Spleen (tissue), 11 donors: ENCODE data around the gene GRID2. TPM values are rescaled to one million over a fixed set of nuclear protein-coding genes. Genes with fewer than 3 reads are reported as not detected.

Experiments
- DNase-seq: peaks from one replicate; pipeline ENCODE4 v3.0.0-alpha.2; 2020
- H3K27ac ChIP-seq, 8 donors: fragments of 200-600 bp; sonication (generic) in 7 of 8; 1 replicate in 4 of 8; 2 replicates in 4 of 8; pipeline versions ENCODE4 v1.5.0 to v1.8.0; 2016 to 2021; ENCODE audit warnings: inconsistent platforms in 4 of 8, mild to moderate bottlenecking in 4 of 8, moderate library complexity in 1 of 8
- H3K27me3 ChIP-seq, 7 donors: fragments of 200-600 bp; sonication (generic) in 6 of 7; replicated peaks in 1 of 7; 1 replicate in 4 of 7; 2 replicates in 3 of 7; pipeline versions ENCODE4 v1.5.0 to v1.8.0; 2016 to 2021; ENCODE audit warnings: inconsistent platforms in 3 of 7, mild to moderate bottlenecking in 1 of 7
- H3K36me3 ChIP-seq, 6 donors: fragments of 200-600 bp; sonication (generic) in 5 of 6; 1 replicate in 4 of 6; 2 replicates in 2 of 6; pipeline versions ENCODE4 v1.5.0 to v1.8.0; 2016 to 2021; ENCODE audit warnings: inconsistent platforms in 2 of 6
- H3K4me1 ChIP-seq, 6 donors: fragments of 200-600 bp; sonication (generic) in 5 of 6; 1 replicate in 3 of 6; 2 replicates in 3 of 6; pipeline versions ENCODE4 v1.5.0 to v1.8.0; 2016 to 2021; ENCODE audit warnings: inconsistent platforms in 3 of 6
- H3K4me3 ChIP-seq, 8 donors: fragments of 200-600 bp; sonication (generic) in 7 of 8; 1 replicate in 4 of 8; 2 replicates in 4 of 8; pipeline versions ENCODE4 v1.5.0 to v1.8.0; 2016 to 2021; ENCODE audit warnings: inconsistent platforms in 4 of 8, mild to moderate bottlenecking in 4 of 8, moderate library complexity in 2 of 8
- H3K9me3 ChIP-seq, 8 donors: fragments of 200-600 bp; sonication (generic) in 7 of 8; 1 replicate in 4 of 8; 2 replicates in 4 of 8; pipeline versions ENCODE4 v1.5.0 to v1.8.0; 2016 to 2021; ENCODE audit warnings: inconsistent platforms in 4 of 8
- POLR2A ChIP-seq, 3 donors: fragments of 450-650 bp; IDR thresholded peaks; one replicate each; pipeline ENCODE4 v1.5.1; 2017; ENCODE audit warnings: antibody characterized with exemption in 3 of 3, mild to moderate bottlenecking in 1 of 3
- POLR2AphosphoS5 ChIP-seq, 3 donors: sonication (generic); formaldehyde crosslinking; IDR thresholded peaks; one replicate each; pipeline ENCODE4 v1.5.1; 2017; ENCODE audit warnings: antibody characterized with exemption in 3 of 3
- WGBS, 5 donors: extraction: QIAGEN DNeasy Blood & Tissue Kit in 3 of 5; methylation state at CpG; one replicate each; pipeline versions ENCODE4 v1.1.5 to v1.1.7; 2013 to 2018; 5-methylcytosine and 5-hydroxymethylcytosine counted together
- intact Hi-C: fragments of 100-400 bp; cut with DNase I; formaldehyde crosslinking; loops from one replicate; pipeline ENCODE4 v1.15.0; 2023; ENCODE audit warnings: low total_unique reads
- polyA plus RNA-seq, 3 donors: library from polyadenylated mRNA; stranded (reverse); fragments of 200-250 nt; gene quantifications; one replicate each; pipeline ENCODE4 v1.2.1, GENCODE V29; 2013
- total RNA-seq, 7 donors: library from RNA; depleted of rRNA in 3 of 7; stranded (reverse); fragments of >200 nt in 3 of 7; fragmentation: NEBNext Ultra II Directional in 4 of 7; extraction: Animal tissue kit (Norgen Biotek cat#: 25700) in 4 of 7; gene quantifications; one replicate each; pipeline versions ENCODE4 v1.1.0 to v1.2.1, GENCODE V29; 2016 to 2021
- TF ChIP-seq, protein P1 (sequence below), 11 experiments: fragments of 200-600 bp in 7 of 11; fragments of 450-650 bp in 4 of 11; sonication (generic) in 4 of 11; IDR thresholded peaks in 8 of 11; conservative IDR thresholded peaks in 3 of 11; 1 replicate in 7 of 11; 2 replicates in 4 of 11; pipeline versions ENCODE4 v1.4.0 to v1.8.0; 2016 to 2021; ENCODE audit warnings: antibody characterized with exemption in 11 of 11, inconsistent platforms in 4 of 11, mild to moderate bottlenecking in 1 of 11
- donor health status: healthy with polysubstance abuse.
- donor health status: DM: no; HTN: no; CAD: no; lungs with moderate emphysema.
- donor health status: DM: no; HTN: no; CAD: no.
- donor health status: Bipolar disorder and iron deficiency.
- donor health status: healthy.
- donor health status: DM: no; HTN: no; CAD: no.
- donor health status: DM: yes; HTN: yes; CAD: no.

GRID2 gene
- total and polyA plus RNA-seq, 10 donors: 0.03 to 0.92 (median 0.22) TPM; not detected in 4

DNA sequence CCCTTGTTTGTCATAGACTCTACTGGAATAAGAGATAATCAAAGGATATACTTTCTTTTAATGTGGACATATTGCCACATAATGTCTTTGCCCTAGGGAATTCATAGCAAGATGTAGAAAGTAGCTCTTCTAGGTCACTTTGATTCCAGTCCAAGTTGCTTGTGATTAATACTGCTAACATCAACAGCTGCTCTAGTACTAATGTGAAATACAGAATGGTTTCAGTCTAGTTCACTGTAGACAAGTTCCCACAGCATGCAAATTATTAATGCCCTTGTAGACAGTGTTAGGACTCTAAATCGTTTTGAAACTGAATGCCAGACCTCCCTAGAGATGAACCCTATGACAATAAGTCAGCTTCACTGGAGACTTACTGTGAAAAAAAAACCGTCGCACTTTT lies 1030.2 kb downstream of the GRID2 start:
- no peak for DNase-seq
- TF ChIP-seq POLR2AphosphoS5 (IDR thresholded peaks at IDR 0.05): no peak
- no peak for TF ChIP-seq POLR2A (IDR thresholded peaks at IDR 0.05)
- TF ChIP-seq, protein P1, sequence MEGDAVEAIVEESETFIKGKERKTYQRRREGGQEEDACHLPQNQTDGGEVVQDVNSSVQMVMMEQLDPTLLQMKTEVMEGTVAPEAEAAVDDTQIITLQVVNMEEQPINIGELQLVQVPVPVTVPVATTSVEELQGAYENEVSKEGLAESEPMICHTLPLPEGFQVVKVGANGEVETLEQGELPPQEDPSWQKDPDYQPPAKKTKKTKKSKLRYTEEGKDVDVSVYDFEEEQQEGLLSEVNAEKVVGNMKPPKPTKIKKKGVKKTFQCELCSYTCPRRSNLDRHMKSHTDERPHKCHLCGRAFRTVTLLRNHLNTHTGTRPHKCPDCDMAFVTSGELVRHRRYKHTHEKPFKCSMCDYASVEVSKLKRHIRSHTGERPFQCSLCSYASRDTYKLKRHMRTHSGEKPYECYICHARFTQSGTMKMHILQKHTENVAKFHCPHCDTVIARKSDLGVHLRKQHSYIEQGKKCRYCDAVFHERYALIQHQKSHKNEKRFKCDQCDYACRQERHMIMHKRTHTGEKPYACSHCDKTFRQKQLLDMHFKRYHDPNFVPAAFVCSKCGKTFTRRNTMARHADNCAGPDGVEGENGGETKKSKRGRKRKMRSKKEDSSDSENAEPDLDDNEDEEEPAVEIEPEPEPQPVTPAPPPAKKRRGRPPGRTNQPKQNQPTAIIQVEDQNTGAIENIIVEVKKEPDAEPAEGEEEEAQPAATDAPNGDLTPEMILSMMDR (IDR thresholded peaks at IDR 0.05 in 8 of 11, conservative IDR thresholded peaks at IDR 0.05 in 3 of 11): no peak
- 46 to 83% (median 75%) methylated on average over 3 of the region's 3 CpGs for WGBS, 5 donors
- H3K27ac ChIP-seq: no peak overlapping the region
- H3K36me3 ChIP-seq: no peaks in the 10 kb centered on the region
- H3K4me1 ChIP-seq: no peaks in the 10 kb centered on the region
- intact Hi-C loops: no loop called here
- no peaks in the 10 kb centered on the region for H3K9me3 ChIP-seq
- no peak overlapping the region for H3K4me3 ChIP-seq
- no peaks in the 10 kb centered on the region for H3K27me3 ChIP-seq

DNA sequence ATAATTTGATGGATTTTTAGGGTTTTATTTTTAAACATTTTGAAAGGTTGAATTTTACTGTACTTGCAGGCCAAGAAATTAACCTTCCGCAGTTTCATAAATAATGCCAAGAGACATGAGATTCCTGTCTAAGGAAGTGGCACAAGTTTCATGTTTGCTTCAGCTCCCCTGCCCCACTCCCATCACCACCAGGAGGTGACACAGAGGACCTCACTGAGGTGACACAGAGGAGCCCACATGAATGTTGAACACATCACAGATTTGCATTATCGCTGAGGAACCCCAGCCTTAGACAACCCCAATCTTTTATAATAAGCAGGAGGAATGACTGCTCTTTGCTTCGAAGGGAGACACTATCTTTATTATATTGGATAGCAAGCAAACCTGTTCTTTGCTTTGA lies 1033.4 kb downstream of the GRID2 start:
- Histone ChIP-seq H3K9me3 (peaks cover 0 to 1% (median 0%) of the 10 kb centered on the region in 8 donors), H3K4me1 (no peaks in the 10 kb centered on the region), H3K4me3 (no peak overlapping the region), H3K27me3 (no peaks in the 10 kb centered on the region), H3K36me3 (no peaks in the 10 kb centered on the region), H3K27ac (no peak overlapping the region)
- no peak for TF ChIP-seq POLR2A (IDR thresholded peaks at IDR 0.05)
- TF ChIP-seq POLR2AphosphoS5 (IDR thresholded peaks at IDR 0.05): no peak
- TF ChIP-seq, protein P1 (IDR thresholded peaks at IDR 0.05 in 8 of 11, conservative IDR thresholded peaks at IDR 0.05 in 3 of 11): no peak
- DNase-seq: no peak
- intact Hi-C loops: no loop called here
- WGBS, 5 donors: 73 to 92% (median 90%) methylated on average over 3 of the region's 3 CpGs

DNA sequence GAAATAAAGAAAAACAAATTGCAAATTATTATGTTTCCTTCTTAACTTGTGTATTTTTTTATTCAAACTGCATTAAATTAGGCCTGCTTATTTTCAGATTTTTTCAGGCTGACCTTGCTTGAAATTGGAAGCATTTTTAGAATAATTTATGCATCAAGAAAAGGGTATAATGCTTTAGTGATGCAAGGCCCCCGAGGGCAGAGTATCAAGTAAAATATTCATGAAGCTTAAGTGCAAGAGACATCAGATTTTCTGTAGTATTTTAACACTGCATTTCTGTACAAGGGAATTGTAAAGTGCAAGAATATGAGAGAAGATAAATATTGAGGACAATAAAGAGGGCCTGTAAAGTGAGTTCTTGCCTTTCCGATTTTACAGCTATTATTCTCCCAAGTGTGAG lies 1039.0 kb downstream of the GRID2 start:
- H3K9me3 ChIP-seq: peaks cover 0 to 3% (median 0%) of the 10 kb centered on the region in 8 donors
- H3K27ac ChIP-seq: no peak overlapping the region
- H3K4me3 ChIP-seq: no peak overlapping the region
- intact Hi-C loops: no loop called here
- H3K4me1 ChIP-seq: no peaks in the 10 kb centered on the region
- WGBS, 5 donors: 68 to 91% (median 81%) methylated on average over 2 of the region's 2 CpGs
- H3K36me3 ChIP-seq: no peaks in the 10 kb centered on the region
- TF ChIP-seq POLR2A (IDR thresholded peaks at IDR 0.05) (no peak), POLR2AphosphoS5 (IDR thresholded peaks at IDR 0.05) (no peak)
- TF ChIP-seq, protein P1 (IDR thresholded peaks at IDR 0.05 in 8 of 11, conservative IDR thresholded peaks at IDR 0.05 in 3 of 11): no peak
- H3K27me3 ChIP-seq: no peaks in the 10 kb centered on the region
- no peak for DNase-seq

DNA sequence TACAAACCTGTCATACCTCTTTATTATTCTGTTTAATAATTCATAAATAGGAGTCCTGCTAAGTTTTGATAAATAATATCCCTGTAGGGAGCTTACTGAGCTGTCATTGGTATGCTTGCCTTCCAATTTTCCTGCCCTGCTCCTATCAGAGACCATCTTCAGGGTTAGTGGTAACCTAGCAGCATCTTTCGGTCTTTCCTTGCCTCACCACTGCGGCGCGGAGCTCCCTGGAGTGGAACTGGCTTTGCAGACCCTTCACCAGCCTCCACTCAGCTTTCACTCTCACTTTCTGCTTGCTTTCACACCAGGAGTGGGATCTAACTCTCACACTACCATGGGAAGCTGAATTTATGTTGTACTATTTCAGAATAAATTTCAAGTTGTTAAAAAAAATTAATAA lies 1043.1 kb downstream of the GRID2 start:
- no peak overlapping the region for H3K27ac ChIP-seq
- intact Hi-C loops: no loop called here
- 93 to 98% (median 94%) methylated on average over 4 of the region's 4 CpGs for WGBS, 5 donors
- H3K4me1 ChIP-seq: no peaks in the 10 kb centered on the region
- DNase-seq: no peak
- H3K4me3 ChIP-seq: no peak overlapping the region
- H3K27me3 ChIP-seq: no peaks in the 10 kb centered on the region
- H3K9me3 ChIP-seq: peaks cover 0 to 3% (median 0%) of the 10 kb centered on the region in 8 donors
- H3K36me3 ChIP-seq: no peaks in the 10 kb centered on the region
- TF ChIP-seq POLR2AphosphoS5 (IDR thresholded peaks at IDR 0.05) (no peak), POLR2A (IDR thresholded peaks at IDR 0.05) (no peak)
- TF ChIP-seq, protein P1 (IDR thresholded peaks at IDR 0.05 in 8 of 11, conservative IDR thresholded peaks at IDR 0.05 in 3 of 11): no peak
